Endothelial cell of umbilical vein (primary cell): ENCODE results near the gene RPS6KA1.

Experiments
- POLR2AphosphoS5 ChIP-seq: IDR thresholded peaks from 2 replicates; pipeline ENCODE4 v1.6.1; 2012; ENCODE audit warnings: low read depth, mild to moderate bottlenecking, control low read depth, low read length, moderate library complexity; ENCODE audit not compliant: insufficient read depth
- TF ChIP-seq, protein P1 (sequence below), 2 donors: IDR thresholded peaks; 1 replicate in 1 of 2; 2 replicates in 1 of 2; pipeline ENCODE4 v1.5.1; 2011; ENCODE audit warnings: low read length in 2 of 2, mild to moderate bottlenecking in 2 of 2, moderate library complexity in 2 of 2, control low read depth in 1 of 2, inconsistent platforms in 1 of 2, low read depth in 1 of 2; ENCODE audit not compliant: insufficient read depth in 1 of 2; ENCODE audit errors: extremely low read depth in 1 of 2

- TF ChIP-seq, protein P1, sequence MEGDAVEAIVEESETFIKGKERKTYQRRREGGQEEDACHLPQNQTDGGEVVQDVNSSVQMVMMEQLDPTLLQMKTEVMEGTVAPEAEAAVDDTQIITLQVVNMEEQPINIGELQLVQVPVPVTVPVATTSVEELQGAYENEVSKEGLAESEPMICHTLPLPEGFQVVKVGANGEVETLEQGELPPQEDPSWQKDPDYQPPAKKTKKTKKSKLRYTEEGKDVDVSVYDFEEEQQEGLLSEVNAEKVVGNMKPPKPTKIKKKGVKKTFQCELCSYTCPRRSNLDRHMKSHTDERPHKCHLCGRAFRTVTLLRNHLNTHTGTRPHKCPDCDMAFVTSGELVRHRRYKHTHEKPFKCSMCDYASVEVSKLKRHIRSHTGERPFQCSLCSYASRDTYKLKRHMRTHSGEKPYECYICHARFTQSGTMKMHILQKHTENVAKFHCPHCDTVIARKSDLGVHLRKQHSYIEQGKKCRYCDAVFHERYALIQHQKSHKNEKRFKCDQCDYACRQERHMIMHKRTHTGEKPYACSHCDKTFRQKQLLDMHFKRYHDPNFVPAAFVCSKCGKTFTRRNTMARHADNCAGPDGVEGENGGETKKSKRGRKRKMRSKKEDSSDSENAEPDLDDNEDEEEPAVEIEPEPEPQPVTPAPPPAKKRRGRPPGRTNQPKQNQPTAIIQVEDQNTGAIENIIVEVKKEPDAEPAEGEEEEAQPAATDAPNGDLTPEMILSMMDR (IDR thresholded peaks at IDR 0.05; ENCODE audit: extremely low read depth in 1 of 2, insufficient read depth in 1 of 2, low read depth in 1 of 2, low read length in 2 of 2), result no peak
- no peak for TF ChIP-seq POLR2AphosphoS5
These were observed 11.9 kb downstream of the RPS6KA1 start for GRCh38 chr1:26541431-26541815.
